ENCODE measurements around the gene ADGRA3. TPM values are rescaled to one million over a fixed set of nuclear protein-coding genes. Genes with fewer than 3 reads are reported as not detected.

ADGRA3 gene
- total RNA-seq, 6 experiments from 2014 or later: 25.0 to 146 (median 60.2) TPM

DNA sequence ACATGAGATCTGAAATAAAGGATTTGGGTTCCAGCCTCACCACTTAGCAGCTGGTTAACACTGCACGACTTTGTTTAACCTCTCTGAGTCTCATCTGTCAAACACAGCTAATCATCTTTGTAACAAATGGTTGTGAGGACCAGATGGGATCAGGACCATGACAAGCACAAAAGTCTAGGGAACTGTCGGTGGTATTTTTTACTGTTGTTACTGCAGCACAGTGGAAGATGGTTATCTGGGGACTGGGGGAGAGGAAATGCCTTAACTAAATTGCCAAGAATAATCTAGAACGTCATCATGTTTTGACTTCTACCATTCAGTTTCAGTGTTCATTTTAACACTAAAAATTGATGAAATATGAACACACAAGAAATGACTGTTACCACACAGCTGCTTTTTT, 99.5 kb downstream of the ADGRA3 start:
- H3K27ac ChIP-seq: no peak overlapping the region
- peaks cover 0 to 55% (median 29%) of the 10 kb centered on the region in 4 donors for H3K36me3 ChIP-seq
- DNase-seq (no peak), ATAC-seq (no peak)
- TF ChIP-seq, protein P1, sequence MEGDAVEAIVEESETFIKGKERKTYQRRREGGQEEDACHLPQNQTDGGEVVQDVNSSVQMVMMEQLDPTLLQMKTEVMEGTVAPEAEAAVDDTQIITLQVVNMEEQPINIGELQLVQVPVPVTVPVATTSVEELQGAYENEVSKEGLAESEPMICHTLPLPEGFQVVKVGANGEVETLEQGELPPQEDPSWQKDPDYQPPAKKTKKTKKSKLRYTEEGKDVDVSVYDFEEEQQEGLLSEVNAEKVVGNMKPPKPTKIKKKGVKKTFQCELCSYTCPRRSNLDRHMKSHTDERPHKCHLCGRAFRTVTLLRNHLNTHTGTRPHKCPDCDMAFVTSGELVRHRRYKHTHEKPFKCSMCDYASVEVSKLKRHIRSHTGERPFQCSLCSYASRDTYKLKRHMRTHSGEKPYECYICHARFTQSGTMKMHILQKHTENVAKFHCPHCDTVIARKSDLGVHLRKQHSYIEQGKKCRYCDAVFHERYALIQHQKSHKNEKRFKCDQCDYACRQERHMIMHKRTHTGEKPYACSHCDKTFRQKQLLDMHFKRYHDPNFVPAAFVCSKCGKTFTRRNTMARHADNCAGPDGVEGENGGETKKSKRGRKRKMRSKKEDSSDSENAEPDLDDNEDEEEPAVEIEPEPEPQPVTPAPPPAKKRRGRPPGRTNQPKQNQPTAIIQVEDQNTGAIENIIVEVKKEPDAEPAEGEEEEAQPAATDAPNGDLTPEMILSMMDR (IDR thresholded peaks at IDR 0.05): no peak
- TF ChIP-seq POLR2A (IDR thresholded peaks at IDR 0.05): no peak
- WGBS (ENCODE audit: insufficient coverage, low coverage, low lambda C conversion rate, missing lambda C conversion rate): 55% methylated on average over 3 of the region's 3 CpGs
- H3K9me3 ChIP-seq: no peaks in the 10 kb centered on the region
- no peaks in the 10 kb centered on the region for H3K27me3 ChIP-seq
- peaks cover 0 to 7% (median 0%) of the 10 kb centered on the region in 4 donors for H3K4me1 ChIP-seq
- H3K4me3 ChIP-seq: no peak overlapping the region
- intact Hi-C loops (cut with DNase I): loop anchor here in 1 of 2 donors (10.0 kb wide), 2 partner anchors 188 to 268 kb away; no protein-coding TSS in a partner anchor

DNA sequence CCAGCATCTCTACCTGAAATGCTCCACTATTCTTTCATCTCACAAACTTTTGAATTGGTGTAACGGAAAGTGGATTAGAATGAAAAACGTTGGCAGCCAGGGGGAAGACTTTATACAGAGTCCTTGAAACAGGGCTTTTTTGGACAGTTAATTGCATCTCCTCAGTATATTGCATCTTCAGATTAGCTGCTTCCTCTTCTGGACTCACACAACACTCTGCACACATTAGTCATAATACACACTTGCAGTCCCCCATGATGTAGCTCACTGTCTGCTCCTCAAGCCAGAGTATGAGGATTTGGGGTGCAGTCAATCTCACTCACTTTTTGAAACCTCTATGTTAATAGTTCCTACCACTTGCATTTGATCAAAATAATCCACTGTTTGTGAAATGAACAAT, 101.0 kb downstream of the ADGRA3 start:
- H3K4me3 ChIP-seq: no peak overlapping the region
- 58% methylated on average over 2 of the region's 2 CpGs for WGBS (ENCODE audit: insufficient coverage, low coverage, low lambda C conversion rate, missing lambda C conversion rate)
- H3K9me3 ChIP-seq: no peaks in the 10 kb centered on the region
- ATAC-seq (peak in 1 of 4 donors; percentile 23), DNase-seq (no peak)
- intact Hi-C loops (cut with DNase I): loop anchor here in 1 of 2 donors (10.0 kb wide), 2 partner anchors 190 to 270 kb away; no protein-coding TSS in a partner anchor
- H3K4me1 ChIP-seq: peaks cover 0 to 2% (median 0%) of the 10 kb centered on the region in 4 donors
- H3K27ac ChIP-seq: no peak overlapping the region
- H3K27me3 ChIP-seq: no peaks in the 10 kb centered on the region
- peaks cover 0 to 50% (median 21%) of the 10 kb centered on the region in 4 donors for H3K36me3 ChIP-seq
- TF ChIP-seq POLR2A (IDR thresholded peaks at IDR 0.05): no peak
- TF ChIP-seq, protein P1 (IDR thresholded peaks at IDR 0.05): no peak

DNA sequence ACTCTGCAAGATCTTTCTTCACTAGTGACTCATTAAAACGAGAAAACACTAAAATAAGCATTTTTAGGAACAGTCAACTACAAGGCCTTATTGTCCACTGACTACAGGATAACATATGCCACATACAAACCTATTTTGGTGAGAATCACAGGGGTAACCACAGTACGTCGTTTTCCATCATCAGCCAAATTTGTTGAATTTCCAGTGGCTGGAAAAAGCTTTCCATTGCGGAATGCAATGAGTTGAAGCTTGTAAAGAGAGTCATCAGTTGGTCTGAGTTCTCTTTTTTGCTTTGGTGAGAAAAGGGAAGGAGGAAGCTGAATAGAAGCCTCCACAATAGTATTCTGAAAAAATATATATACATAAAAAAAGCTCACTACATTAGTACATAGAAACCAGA, 102.4 kb downstream of the ADGRA3 start:
- TF ChIP-seq POLR2A (IDR thresholded peaks at IDR 0.05): no peak
- TF ChIP-seq, protein P1 (IDR thresholded peaks at IDR 0.05): no peak

GRCh38 chr4:22412013-22412412, 103.9 kb downstream of the ADGRA3 start:
- H3K27ac ChIP-seq: no peak overlapping the region
- H3K9me3 ChIP-seq: no peaks in the 10 kb centered on the region
- ATAC-seq (no peak), DNase-seq (no peak)
- H3K27me3 ChIP-seq: no peaks in the 10 kb centered on the region
- no peak overlapping the region for H3K4me3 ChIP-seq
- 80% methylated on average over 3 of the region's 3 CpGs for WGBS (ENCODE audit: insufficient coverage, low coverage, low lambda C conversion rate, missing lambda C conversion rate)
- intact Hi-C loops (cut with DNase I): loop anchor here in 1 of 2 donors (10.0 kb wide), 2 partner anchors 193 to 273 kb away; no protein-coding TSS in a partner anchor
- H3K4me1 ChIP-seq: no peaks in the 10 kb centered on the region
- no peak for TF ChIP-seq POLR2A (IDR thresholded peaks at IDR 0.05)
- TF ChIP-seq, protein P1 (IDR thresholded peaks at IDR 0.05): no peak
- peaks cover 0 to 46% (median 11%) of the 10 kb centered on the region in 4 donors for H3K36me3 ChIP-seq

More for the DNA sequence above, 102.4 kb downstream of the ADGRA3 start:
- no peak overlapping the region for H3K4me3 ChIP-seq
- 76% methylated on average over 4 of the region's 4 CpGs for WGBS (ENCODE audit: insufficient coverage, low coverage, low lambda C conversion rate, missing lambda C conversion rate)
- H3K36me3 ChIP-seq: peaks cover 0 to 50% (median 18%) of the 10 kb centered on the region in 4 donors
- H3K4me1 ChIP-seq: no peaks in the 10 kb centered on the region
- DNase-seq: no peak
- no peaks in the 10 kb centered on the region for H3K27me3 ChIP-seq
- intact Hi-C loops (cut with DNase I): loop anchor here in 1 of 2 donors (10.0 kb wide), 2 partner anchors 191 to 271 kb away; no protein-coding TSS in a partner anchor
- H3K9me3 ChIP-seq: no peaks in the 10 kb centered on the region
- H3K27ac ChIP-seq: no peak overlapping the region
- no peak for ATAC-seq
